ENCODE data around the gene SDC3. TPM values are rescaled to one million over a fixed set of nuclear protein-coding genes. Genes with fewer than 3 reads are reported as not detected.

Gene SDC3
- total RNA-seq, 1 experiment from 2014 or later = 33.7 TPM

- Histone ChIP-seq H3K36me3 (ENCODE audit: low read depth) (no peaks in the 10 kb centered on the region), H3K4me3 (no peak overlapping the region), H2AFZ (no peak overlapping the region), H3K9me2 (ENCODE audit: insufficient read depth) (no peaks in the 10 kb centered on the region), H3K79me2 (ENCODE audit: low read depth) (no peaks in the 10 kb centered on the region), H3K27ac (no peak overlapping the region), H3K9me3 (ENCODE audit: insufficient read depth, low read depth) (no peaks in the 10 kb centered on the region), H3K4me2 (no peak overlapping the region), H3F3A (ENCODE audit: insufficient read depth, low read depth) (no peaks in the 10 kb centered on the region), H3K4me1 (replicated peaks; ENCODE audit: insufficient read depth) (peaks cover 17% of the 10 kb centered on the region), H4K20me1 (ENCODE audit: insufficient read depth) (no peaks in the 10 kb centered on the region), H3K27me3 (ENCODE audit: insufficient read depth, low read depth) (no peaks in the 10 kb centered on the region)
- no peak for DNase-seq
- ChIA-PET CTCF (no interaction called here), POLR2A (ENCODE audit: unreplicated experiment) (no interaction called here)
- BruUV-seq (replicated peaks) = no TSS peak
- TF ChIP-seq CTCF (conservative IDR thresholded peaks at IDR 0.05) = no peak
- TF ChIP-seq EZH2 (IDR thresholded peaks at IDR 0.05; ENCODE audit: low read depth) = no peak
- intact Hi-C loops (cut with micrococcal nuclease; ENCODE audit: unreplicated experiment) = no loop called here
Observed at GRCh38 chr1:30908316-30908695, 252 bp downstream of the SDC3 start.

GRCh38 chr1:30907481-30908315, 860 bp downstream of the SDC3 start:
- TF ChIP-seq CTCF (conservative IDR thresholded peaks at IDR 0.05) (no peak), EZH2 (IDR thresholded peaks at IDR 0.05; ENCODE audit: low read depth) (no peak)
- TSS peak; percentile 30 for BruUV-seq (replicated peaks)
- no peak overlapping the region for H2AFZ ChIP-seq

GRCh38 chr1:30906631-30907441, 1.7 kb downstream of the SDC3 start:
- Histone ChIP-seq H3K36me3 (ENCODE audit: low read depth) (no peaks in the 10 kb centered on the region), H3K4me1 (replicated peaks; ENCODE audit: insufficient read depth) (peaks cover 17% of the 10 kb centered on the region), H3K9me3 (ENCODE audit: insufficient read depth, low read depth) (no peaks in the 10 kb centered on the region), H3K4me3 (no peak overlapping the region), H3K9me2 (ENCODE audit: insufficient read depth) (no peaks in the 10 kb centered on the region), H3F3A (ENCODE audit: insufficient read depth, low read depth) (no peaks in the 10 kb centered on the region), H3K27ac (no peak overlapping the region), H4K20me1 (ENCODE audit: insufficient read depth) (no peaks in the 10 kb centered on the region), H2AFZ (no peak overlapping the region), H3K79me2 (ENCODE audit: low read depth) (no peaks in the 10 kb centered on the region), H3K4me2 (no peak overlapping the region; the same call in 1 of the 2 replicates), H3K27me3 (ENCODE audit: insufficient read depth, low read depth) (no peaks in the 10 kb centered on the region)
- no TSS peak for BruUV-seq (replicated peaks)
- CTCF ChIA-PET = interaction anchor here (0.5 to 0.8 kb wide), 2 partner anchors 188 to 423 kb away, joined by 3 to 5 read pairs; no protein-coding TSS in a partner anchor
- TF ChIP-seq CTCF (conservative IDR thresholded peaks at IDR 0.05) (no peak), EZH2 (IDR thresholded peaks at IDR 0.05; ENCODE audit: low read depth) (no peak)
- POLR2A ChIA-PET (ENCODE audit: unreplicated experiment) = no interaction called here
- intact Hi-C loops (cut with micrococcal nuclease; ENCODE audit: unreplicated experiment) = no loop called here
- no peak for DNase-seq

More at GRCh38 chr1:30907481-30908315, 860 bp downstream of the SDC3 start:
- DNase-seq = no peak
- intact Hi-C loops (cut with micrococcal nuclease; ENCODE audit: unreplicated experiment) = no loop called here
- no peaks in the 10 kb centered on the region for H4K20me1 ChIP-seq (ENCODE audit: insufficient read depth)
- H3K4me3 ChIP-seq = peak overlapping the region; percentile 26; the same call in 1 of the 2 replicates
- peaks cover 17% of the 10 kb centered on the region for H3K4me1 ChIP-seq (replicated peaks; ENCODE audit: insufficient read depth)
- no peaks in the 10 kb centered on the region for H3K9me3 ChIP-seq (ENCODE audit: insufficient read depth, low read depth)
- ChIA-PET POLR2A (ENCODE audit: unreplicated experiment) (no interaction called here), CTCF (interaction anchor here (0.5 to 0.8 kb wide), 2 partner anchors 189 to 422 kb away, joined by 3 to 5 read pairs; no protein-coding TSS in a partner anchor)
- H3K4me2 ChIP-seq = peak overlapping the region; percentile 60
- no peaks in the 10 kb centered on the region for H3K79me2 ChIP-seq (ENCODE audit: low read depth)
- no peaks in the 10 kb centered on the region for H3F3A ChIP-seq (ENCODE audit: insufficient read depth, low read depth)
- H3K27ac ChIP-seq = no peak overlapping the region
- H3K9me2 ChIP-seq (ENCODE audit: insufficient read depth) = no peaks in the 10 kb centered on the region
- no peaks in the 10 kb centered on the region for H3K27me3 ChIP-seq (ENCODE audit: insufficient read depth, low read depth)
- H3K36me3 ChIP-seq (ENCODE audit: low read depth) = no peaks in the 10 kb centered on the region

All from PC-9 (cell line).